Activated CD8-positive, alpha-beta memory T cell treated with anti-CD3 and anti-CD28 coated beads, Interleukin-2, amount 50 U/mL, for 24 hours (primary cell): ENCODE measurements around the gene LRRC9.
"Not testable (repeated sequence)": the region's sequence is repeated elsewhere in the genome, so short reads cannot be mapped to it uniquely, and the experiment has no call there.

Experiments
- DNase-seq: peaks from one replicate; pipeline ENCODE4 v3.0.0-alpha.2; 2020; ENCODE audit errors: extremely low read depth

LRRC9 gene

DNA sequence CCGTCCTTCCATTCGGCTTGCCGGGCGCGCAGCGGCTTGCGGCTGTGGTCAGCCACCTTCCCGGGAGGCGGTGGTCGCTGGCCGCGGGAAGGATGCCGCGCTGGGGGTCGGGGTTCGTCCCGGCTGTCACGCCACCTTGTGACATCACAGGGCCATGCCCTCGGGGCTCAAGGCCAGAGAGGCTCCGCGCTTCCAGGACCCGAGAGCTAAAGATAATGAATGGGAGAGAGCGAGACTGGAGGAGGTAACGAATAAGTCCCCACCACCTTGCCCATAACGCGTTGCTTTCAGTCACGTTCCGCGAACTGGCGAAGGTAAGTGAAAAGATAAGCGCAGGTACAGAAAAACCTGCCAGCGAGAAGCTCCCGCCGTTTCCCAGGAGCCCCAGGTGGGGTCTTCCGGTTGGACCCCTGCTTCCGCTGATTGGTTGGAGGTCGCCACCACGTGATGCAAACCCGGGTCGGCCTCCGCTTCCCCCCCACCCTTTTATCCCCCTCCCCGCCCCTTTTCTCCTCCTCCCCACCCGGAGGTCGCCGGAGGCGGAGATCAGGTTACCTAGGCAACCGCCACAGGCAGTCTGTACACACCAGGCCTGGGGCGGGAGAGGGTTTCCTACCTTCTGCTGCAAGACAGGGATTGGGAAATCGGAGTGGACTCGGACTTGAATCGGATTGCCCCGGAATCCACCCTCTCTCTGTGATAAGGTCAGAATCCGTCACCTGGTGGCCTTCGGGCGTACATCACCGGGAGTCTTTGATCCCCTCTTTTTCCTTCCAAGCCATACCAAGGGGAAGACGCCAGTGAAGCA lies at the start of gene LRRC9:
Gene LRRC9, plus strand, starts transcription at position 575 of the 808 bp plus-strand sequence.
- no peak for DNase-seq

DNA sequence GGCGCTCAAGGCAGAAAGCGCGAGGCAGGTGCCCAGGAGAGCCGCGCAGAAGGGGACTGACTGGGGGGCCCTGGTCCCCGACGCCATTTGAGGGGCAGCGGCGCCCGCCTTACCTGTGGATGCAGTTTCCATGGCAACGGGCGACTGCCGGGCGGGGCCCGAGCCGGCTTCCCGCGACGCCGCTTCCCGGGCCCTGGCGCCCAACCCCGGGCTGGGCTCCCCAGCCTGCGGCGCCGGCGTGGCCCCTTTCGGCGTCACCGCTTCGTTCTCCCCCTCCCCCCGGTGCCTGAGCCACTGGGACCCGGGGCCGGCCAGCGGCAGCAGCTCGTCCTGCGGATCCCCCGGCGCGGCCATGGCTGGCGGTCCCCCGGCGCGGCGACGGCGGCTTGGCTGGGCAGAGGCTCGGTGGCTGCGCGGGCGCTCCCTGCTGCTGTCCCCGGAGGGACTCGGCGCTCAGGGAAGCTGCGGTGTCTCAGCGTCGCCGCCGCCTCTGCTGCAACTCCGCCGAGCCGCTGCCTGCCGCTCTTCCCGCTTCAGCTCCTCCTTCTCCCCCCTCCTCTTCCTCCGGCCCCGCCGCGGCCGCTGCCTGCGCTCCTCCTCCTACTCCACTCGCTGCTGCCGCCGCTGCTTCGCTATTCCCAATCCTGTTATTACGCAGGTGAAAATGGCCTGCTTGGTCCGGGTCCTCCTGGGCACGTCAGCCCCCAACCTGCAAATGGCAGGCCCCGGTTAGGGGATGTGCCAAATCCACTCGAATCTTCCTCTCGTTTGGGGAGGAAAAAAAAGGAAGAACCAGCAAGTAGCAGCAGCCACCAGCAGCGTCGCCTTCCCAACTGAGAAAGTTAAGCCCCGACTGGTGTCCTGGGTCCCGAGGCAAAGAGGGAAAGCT lies 49.4 kb upstream of the LRRC9 start, which contains the start of gene RTN1:
Gene RTN1, minus strand, starts transcription at position 500 of the 889 bp plus-strand sequence. Its CDS starts 146 bp downstream, at position 354.
- DNase-seq = no peak

DNA sequence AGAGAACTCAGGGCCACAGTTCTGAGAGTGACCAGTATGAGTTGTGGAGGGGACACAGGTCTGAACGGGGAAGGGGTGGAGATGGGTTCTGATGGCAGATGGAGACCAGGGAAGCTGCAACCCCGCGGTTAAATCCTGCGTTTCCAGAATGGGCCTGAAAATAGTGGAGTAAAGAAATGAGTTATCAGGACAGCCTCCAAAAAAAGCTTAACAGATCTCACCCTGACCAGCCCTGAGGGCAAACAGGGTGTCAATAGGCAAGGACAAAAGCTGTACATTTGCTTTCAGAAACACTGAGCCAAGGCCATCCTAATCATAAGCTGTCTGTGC lies 48.8 kb upstream of the LRRC9 start:
- DNase-seq = no peak

DNA sequence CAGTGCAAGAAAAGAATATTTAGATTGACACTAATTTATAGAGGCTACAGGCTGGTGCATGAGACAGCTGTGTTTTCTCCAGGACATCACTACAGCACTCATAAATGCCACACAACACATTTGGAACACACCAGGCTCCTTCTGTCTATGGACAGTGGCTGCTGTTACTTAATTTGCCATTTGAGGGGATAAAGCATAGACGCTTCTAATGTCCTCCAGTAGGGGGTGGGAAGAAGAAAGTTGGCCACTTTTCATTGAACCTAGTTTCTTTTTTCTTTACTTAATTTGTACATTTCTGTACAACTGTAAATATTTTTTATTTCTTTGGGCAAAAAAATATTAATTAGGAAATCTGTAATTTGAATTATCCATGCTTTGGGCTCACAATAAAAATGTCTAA lies 37.0 kb upstream of the LRRC9 start:
- DNase-seq = no peak

DNA sequence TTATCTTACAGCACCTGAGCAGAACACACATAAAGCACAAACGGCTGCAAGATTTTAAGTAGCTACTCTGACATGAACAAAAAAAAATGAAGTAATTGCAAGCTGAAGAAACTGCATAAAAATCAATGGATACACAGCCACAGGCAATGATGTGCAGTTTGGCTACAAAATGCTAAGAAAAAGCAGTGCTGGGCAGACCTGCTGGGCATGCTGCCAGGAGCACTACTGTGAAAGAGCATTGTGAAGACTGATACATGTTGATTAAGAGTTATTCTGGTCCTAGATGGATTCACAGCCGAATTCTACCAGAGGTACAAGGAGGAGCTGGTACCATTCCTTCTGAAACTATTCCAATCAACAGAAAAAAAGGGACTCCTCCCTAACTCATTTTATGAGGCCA lies 29.3 kb upstream of the LRRC9 start:
- no peak for DNase-seq

DNA sequence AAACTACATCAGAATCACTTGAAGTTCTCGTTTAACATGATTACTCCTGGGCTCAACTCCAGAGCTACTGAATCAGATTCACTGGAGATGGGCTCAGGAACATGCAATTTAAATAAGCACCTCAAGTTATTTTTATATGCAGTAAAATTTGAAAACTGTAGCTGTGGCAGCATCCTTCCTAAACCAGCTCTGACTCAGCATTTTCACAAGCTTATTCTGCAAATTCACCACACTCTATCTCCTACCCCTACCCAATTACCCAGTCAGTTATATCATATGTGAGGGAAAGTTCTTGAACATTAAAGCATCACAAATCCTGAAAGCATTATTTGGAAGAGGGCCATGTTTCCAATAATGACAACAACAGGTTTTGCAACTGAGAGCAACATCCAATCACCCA lies 24.2 kb upstream of the LRRC9 start:
- no peak for DNase-seq

DNA sequence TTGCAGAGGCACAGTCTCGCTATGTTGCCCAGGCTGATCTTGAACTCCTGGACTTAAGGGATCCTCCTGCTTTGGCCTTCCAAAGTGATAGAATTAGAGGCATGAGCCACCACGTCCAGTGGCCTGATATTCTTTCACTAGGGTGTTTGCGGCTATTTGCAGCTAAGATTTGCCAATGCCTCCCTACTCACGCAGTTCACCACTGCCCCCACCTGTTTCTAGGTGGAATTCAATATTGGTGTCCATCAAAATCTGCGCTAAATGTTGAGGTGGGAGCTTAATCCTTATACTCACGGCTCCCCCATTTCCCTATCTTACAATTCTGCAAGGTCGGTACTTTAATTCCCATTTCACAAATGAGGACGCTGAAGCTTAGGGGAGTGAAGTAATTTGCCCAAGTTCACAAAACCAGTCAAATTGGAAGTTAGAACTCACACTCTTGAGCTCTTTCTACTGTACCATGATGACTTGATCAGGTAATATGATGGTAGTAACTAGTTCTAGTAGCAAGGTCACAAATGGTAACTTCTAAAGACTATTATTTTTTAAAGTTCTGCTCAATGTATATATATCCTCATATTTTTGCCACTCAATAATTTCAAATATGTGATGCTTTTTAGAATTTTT lies 22.1 kb upstream of the LRRC9 start:
- DNase-seq = no peak

DNA sequence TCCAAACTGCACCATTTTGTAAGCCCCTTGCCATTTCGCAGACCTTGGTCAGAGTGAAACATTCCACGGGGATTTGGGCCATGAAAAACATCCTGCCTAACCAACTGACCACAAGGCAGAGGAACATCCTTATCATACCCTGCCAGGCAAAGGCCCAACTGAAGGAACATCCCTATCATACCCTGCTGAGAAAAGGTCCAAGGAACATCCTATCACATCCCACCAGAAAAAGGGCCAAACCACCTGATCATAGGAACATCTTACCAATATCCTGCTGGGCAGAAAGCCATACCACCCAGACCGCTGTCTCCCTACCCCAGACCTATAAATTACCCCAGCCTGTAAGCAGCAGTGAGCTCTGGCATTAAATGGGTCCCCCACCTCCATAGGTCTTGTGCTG lies 19.4 kb upstream of the LRRC9 start:
- DNase-seq = no peak

DNA sequence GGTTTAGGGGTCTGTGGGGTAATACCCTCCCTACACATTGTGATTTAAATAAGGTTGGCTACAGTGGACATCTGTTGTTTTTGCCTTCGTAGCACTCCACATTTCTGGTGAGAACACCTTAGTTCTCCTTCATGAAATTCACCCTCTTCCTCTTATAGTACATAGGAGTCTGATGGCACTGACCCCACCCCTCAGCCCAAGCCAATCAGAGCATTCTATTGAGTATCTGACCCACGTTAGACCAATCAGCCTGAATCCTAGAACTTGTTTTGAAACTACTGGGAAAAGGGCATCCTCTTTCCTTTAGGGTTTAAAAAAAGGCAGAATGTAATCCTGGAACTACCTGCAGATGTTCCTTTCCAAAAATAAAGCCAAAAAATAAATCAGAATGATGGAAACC lies 15.8 kb upstream of the LRRC9 start:
- no peak for DNase-seq

DNA sequence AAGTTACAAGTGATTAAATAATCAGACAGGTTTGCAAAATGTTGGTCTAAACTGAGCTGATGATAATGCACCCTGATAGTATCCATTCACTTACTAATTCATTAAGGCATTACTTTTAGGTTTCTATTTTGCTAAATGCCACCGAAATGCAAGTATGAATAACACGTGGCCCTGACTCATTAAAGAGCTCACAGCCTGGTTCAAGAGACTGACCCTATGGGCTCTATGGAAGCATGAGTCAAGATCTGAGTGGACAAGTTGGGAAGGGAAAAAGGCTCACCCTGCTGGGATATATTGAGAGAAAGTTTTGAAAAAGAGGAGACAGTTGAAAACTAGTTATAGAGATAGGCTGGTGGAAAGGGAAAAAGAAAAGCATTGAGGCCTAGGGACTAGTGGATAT lies 14.8 kb upstream of the LRRC9 start:
- no peak for DNase-seq

DNA sequence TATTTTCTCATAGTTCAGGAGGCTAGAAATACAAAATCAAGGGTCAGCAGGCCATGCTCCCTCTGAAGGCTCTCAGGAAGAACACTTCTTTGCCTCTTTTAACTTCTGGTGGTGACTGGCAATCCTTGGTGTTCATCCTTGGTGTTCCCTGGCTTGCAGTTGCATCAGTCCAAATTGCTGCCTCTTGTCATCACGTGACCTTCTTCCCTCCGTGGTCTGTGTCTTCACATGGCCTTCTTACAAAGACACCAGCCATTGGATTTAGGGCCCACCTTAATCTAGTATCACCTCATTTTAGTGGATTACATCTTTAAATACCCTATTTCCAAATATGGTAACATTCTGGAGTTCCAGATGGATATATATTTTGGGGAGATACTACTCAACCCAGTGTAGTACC lies 7.5 kb upstream of the LRRC9 start:
- no peak for DNase-seq

DNA sequence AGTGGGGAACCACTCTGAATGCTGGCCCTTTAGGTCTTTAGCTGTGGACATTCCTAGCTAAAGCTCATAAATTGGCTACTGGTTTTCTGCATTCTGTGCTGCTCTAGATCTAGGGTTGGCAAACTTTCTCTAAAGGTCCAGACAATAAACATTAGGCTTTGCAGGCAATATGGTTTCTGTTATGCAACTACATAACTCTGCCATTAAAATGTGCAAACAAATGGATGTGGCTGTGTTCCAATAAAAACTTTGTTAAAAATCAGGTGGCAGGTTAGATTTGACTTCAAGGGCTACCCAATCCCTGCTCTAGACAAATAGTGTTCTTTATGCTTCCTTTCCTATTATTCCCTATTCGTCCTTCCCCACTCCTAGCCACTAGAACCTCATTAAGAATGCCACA lies 6.8 kb upstream of the LRRC9 start:
- no peak for DNase-seq

DNA sequence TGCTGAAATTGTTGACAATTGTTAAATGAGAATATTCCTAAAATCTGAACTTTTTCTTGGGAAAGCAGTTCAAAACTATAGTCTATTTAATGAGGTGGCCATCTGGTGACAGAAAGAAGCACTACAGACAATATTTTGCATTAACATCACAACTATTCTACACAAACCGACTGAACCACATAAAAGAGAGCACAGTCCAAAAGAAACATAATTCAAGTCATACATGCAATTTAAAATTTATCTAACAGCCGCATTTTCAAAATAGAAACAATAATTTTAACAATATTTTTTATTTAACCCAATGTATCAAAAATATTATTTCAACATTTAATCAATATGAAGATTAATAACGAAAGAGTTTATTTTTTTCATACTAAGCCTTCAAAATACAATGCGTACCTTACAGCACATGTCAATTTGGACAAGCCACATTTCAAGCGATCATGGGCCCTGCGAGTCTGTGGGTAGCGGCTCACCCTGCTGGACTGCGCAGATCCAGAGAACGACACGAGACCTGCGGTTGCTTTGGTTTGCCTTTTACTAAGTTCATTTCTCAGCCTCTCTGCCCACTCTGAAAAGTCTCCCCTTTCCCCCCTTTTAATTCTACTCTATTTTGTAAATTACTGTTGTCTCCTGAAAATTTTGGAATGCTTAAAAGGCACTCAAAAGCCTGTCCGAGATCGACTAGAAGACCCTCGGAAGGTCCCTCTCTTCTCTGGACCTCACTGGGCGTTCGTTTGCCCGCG lies 947 bp upstream of the LRRC9 start:
- DNase-seq = no peak

DNA sequence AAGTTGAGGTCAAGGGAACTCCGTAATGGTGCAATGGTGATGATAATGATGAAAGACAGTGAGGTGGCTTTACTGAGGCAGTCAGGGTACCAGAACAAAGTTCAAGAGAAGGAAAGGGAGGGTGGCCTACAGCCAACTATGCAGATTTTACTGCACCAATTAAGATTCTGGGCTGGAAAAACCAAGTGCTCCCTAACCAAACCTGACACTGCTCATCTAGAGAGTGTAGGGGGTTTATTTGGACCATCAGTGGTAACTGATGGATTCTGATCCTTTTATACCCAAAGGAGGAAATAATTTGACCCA lies 387 bp downstream of the LRRC9 start:
- no peak for DNase-seq

DNA sequence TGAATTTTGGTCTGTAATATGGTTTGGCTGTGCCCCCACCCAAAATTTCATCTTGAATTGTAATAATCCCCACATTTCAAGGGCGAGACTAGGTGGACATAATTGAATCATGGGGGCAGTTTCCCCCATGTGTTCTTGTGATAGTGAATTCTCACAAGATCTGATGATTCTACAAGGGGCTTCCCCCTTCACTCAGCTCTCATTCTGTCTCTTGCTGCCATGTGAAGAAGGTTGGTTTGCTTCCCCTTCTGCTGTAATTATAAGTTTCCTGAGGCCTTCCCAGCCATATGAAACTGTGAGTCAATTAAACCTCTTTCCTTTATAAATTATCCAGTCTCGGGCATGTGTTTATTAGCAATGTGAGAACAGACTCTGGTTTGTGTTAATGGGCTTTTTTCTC lies 5.9 kb downstream of the LRRC9 start:
- no peak for DNase-seq

DNA sequence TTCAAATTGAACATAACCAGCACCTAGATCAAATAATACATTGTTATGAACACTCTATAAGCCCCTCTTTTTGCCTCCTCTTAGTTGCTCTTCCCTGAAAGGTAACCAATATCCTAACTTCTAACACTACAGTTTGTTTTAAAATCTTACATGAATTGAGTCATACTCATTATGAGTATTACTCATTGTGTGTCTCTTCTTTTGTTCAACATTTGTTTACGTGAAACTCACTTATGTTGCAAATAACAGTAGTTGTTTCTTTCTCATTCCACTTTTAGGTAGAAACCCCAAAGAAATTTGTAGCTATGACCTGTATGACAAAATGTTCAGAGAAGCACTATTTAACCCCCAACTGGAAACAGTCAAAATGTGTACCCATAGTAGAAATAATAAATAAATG lies 6.6 kb downstream of the LRRC9 start:
- no peak for DNase-seq

DNA sequence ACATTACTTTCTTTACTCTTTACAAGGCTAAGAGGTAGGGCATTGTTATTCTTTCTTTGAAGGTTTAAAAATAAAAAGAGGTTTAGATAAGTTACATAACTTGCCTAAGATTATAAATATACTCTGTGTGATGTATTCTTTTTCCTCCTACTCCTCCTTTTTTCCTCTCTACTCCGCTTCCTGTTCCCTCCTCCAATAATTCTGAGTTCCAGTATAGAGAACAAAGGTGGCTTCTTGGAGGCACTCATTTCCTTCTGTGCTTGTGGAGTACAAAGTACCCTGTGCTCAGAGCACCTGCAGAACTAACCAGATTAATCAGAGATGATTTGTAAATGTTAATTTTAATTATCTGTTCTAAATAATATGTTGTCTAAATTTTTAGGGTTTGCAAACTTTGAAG lies 11.3 kb downstream of the LRRC9 start:
- no peak for DNase-seq

DNA sequence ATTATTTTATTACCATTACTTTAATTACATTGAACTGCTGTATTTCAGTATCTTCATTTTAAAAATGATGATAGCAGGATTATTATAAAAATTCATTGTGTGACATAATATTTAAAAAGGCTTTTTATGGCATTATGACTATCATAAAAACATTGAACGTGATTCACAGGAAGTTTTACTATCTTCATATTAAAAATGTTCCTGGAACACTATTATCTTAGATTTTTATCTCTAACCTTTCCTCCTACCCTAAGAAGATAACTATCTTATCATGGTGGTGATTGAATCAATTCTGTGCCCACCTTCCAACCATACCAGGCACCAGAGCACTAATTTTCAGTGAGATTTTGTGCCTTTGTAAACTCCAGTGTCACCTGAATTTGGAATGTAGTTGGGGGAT lies 16.2 kb downstream of the LRRC9 start:
- no peak for DNase-seq

DNA sequence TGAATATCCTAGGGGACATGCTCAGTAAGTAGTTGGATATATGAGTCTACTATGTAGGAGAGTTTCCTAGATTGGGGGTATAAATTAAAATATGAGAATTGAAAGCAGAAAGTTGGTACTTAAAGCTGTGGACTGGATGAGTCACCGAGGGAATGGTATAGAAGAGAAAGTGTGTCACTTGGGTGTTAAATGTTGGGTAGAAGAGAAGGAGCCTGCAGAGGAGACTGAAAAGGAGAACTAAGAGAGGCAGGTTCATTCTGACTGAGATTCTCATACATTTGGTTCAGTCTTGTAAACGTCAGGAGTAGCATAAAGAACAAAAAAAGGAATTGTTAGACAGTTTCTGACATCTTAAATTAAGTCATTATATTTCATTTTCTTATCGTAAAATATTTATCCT lies 19.9 kb downstream of the LRRC9 start:
- DNase-seq = no peak

DNA sequence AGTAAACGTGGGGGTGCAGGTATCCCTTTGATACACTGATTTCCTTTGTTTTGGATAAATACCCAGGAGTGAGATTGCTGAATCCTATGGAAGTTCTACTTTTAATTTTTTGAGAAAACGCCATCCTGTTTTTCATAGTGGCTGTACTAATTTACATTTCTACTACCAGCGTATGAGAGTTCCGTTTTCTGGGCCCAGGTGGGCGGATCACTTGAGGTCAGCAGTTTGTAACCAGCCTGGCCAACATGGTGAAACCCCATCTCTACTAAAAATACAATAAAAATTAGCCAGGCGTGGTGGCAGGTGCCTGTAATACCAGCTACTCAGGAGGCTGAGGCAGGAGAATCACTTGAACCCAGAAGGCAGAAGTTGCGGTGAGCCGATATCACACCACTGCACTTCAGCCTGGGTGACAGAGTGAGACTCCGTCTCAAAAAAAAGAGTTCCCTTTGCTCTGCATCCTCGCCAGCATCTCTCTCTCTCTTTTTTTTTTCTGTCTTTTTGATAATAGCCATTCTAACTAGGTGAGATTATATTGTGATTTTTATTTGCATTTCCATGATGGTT lies 22.4 kb downstream of the LRRC9 start:
- DNase-seq = not testable (repeated sequence)

DNA sequence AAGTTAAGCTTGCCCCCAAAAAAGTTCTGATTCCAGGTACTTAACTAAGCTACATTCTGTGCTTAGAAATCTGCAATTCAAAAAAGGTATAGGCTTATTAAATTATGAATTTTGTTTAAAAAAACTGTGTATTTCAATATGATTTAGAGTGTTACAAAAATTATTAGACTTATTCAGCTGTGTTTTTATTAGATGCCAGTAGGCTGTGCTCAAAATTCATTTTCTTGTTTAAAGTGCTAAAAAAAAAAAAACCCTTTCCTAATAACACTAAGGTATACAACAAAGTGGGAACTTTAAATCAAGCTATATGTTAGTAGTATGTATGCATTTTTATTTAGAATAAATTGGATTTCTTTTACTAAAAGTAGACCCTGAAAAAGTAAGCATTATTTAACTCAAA lies 25.0 kb downstream of the LRRC9 start:
- DNase-seq = no peak

DNA sequence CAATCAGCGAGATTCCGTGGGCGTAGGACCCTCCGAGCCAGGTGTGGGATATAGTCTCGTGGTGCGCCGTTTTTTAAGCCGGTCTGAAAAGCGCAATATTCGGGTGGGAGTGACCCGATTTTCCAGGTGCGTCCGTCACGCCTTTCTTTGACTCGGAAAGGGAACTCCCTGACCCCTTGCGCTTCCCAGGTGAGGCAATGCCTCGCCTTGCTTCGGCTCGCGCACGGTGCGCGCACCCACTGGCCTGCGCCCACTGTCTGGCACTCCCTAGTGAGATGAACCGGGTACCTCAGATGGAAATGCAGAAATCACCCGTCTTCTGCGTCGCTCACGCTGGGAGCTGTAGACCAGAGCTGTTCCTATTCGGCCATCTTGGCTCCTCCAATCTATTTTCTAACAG lies 32.2 kb downstream of the LRRC9 start:
- not testable (repeated sequence) for DNase-seq
